Activated CD4-positive, alpha-beta T cell treated with anti-CD3 and anti-CD28 coated beads for 4 hours (primary cell): Measurements from ENCODE around the gene GPC3.
"Not testable (repeated sequence)": the region's sequence is repeated elsewhere in the genome, so short reads cannot be mapped to it uniquely, and the experiment has no call there.

Experiments used
- DNase-seq, 2 donors: peaks; one replicate each; pipeline ENCODE4 v3.0.0-alpha.2; 2020

Gene GPC3

GRCh38 chrX:133994576-133994975, 9.2 kb upstream of the GPC3 start:
- no peak for DNase-seq

DNA sequence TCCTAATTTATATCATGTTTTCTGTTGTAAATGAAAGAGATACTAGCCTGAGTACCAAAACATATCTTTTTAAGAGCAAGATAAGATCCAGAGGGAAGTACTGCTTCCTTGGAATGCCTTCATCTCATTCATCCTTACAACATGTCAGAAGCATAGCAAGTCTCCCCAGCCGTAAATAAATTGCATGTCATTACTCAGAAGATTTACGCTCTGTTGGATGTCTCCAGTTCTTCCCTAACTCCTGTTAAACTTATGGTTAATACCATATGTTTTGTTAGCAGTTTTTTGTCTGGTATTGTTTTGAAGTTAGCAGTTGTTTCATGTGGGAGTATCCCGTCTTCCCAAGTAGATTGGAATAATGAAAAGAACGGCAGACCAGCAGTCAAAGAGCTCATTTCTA, 7.5 kb upstream of the GPC3 start:
- DNase-seq, result no peak

GRCh38 chrX:133991814-133992213, 6.4 kb upstream of the GPC3 start:
- no peak for DNase-seq

- not testable (repeated sequence) for DNase-seq
Observed at GRCh38 chrX:133991057-133991456, 5.7 kb upstream of the GPC3 start.

- no peak for DNase-seq
Observed at GRCh38 chrX:133989993-133990392, 4.6 kb upstream of the GPC3 start.

DNA sequence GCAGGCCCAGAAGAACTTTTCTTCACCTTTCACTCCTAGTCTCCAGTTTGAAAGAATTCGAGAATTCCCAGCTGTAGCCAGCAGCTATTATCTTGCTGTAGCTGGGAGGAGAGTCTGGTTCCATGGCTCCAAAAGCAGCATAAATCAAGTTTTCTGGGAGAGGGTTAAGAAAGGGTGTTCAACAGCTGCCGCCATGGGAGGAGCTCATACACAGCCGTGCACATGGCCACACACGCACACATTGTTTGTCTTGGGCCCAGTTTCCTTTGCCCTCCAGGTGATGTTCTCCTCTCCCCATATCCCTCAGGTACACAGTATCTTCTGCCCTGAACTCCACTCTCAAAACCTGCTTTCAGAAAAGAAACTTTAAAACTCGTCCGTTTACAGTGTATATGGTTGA, 4.1 kb upstream of the GPC3 start:
- no peak for DNase-seq

DNA sequence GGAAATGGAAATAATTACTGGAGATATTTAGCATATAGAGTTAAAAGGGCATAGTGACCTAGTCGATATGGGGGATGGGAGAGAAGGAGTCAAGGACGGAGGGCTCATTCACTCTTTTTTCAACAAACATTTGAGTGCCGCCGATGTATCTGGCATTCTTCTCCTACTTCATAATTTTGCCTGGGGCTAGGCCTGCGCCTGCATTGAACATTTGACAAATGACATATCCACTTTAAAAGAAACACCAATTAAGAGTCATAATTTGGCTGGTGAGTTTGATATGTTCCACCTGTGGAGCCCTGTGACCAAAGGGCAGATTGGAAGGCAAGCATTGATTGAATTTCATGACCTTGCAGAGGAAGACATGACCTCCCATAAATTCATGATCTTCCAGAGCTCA, 2.6 kb upstream of the GPC3 start:
- DNase-seq, result no peak

DNA sequence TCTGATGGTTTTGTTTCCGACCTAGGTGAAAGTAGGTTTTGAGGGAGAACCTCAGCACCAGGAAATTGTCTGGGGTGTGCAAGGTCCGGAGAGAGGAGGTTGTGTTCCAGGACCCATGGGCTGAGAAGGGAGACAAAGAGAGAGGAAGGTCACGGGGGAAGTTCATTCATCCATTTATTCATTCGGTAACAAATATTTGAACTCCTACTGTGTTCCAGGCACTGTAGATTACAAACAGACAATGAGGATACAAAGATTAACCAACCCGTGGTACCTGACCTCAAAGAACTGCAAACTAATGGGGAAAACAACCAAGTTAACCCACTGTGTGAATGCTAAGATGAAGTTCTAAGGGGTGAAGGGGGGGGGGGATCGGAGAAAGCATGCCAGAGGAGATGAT, 1.8 kb upstream of the GPC3 start:
- DNase-seq, result no peak

DNA sequence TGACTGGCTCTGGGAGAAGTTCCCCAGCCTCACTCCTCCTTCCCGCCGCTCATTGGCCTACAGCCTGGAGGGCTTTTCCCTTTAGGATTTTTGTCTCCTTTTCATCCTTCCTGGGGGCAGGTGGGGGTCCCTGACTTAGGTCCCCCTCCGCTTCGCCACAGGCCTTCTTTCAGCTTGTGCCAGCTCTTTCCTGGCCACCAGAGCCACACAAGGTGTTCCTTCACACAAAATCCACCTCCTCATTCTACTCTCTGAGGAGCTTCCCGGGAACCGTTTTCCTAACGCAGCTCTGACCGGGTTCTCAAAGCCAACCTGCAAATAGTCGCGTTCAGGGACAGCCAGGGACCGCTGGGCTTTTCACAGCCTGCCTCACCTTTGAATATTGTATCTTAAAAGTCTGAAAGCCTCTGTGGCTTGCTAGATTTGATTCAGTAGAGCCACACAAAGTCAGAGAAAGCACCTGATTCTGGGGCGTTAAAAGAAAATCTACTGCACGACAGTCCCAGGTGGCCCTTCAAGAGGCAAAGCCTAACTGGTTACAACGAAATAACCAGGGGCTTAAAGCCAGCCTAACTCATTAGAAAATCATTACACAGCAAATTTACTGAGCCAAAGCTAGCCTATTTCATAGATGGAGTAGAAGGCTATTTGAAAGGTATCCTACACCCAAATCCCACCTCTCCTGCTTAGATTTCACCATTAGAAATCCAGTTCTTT, 731 bp upstream of the GPC3 start:
- no peak for DNase-seq

- no peak for DNase-seq
Observed at GRCh38 chrX:133984857-133985163, 584 bp downstream of the GPC3 start.

DNA sequence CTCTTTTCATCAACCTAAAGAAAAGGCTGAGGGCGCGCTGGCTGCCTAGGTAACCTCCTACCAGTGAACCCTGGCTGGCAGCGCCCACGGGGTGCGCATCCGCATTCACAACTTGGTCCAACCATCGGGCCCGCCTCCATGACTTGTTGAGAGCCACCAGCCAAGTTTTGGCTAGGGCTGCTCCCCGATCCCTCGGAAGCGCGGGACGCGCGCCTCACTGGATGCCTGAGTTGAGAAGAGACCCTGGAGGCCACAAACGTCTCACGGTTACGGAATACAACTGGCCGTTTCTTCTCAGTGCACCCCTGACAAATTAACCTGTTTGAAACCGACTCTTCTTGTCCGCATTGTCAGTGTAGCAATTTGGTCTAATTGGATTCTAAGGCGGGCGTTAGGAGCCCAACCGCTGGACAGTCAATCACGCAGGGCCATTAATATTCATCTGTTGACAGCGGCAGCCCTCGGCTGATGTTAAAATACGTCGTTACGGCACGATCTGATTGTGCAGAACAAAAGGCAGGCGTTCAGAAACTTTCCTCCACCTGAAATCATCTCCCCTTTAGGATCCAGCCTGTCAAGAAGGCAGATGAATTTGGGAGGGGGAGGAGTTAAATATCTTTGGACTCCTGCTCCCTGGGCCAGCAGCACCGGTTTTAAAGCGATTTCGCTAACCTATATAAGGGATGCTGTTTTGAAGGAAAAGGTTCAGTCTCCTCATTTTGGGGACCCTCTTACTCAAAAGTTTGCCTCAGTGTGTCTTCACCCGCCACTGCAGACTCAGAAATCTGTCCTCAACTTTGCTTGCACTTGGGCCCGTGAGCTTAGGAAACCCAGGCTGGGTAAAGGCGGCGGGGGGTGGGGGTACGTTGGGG, 1.2 kb downstream of the GPC3 start:
- DNase-seq, result no peak

GRCh38 chrX:133983256-133983973, 2.0 kb downstream of the GPC3 start:
- DNase-seq, result no peak

DNA sequence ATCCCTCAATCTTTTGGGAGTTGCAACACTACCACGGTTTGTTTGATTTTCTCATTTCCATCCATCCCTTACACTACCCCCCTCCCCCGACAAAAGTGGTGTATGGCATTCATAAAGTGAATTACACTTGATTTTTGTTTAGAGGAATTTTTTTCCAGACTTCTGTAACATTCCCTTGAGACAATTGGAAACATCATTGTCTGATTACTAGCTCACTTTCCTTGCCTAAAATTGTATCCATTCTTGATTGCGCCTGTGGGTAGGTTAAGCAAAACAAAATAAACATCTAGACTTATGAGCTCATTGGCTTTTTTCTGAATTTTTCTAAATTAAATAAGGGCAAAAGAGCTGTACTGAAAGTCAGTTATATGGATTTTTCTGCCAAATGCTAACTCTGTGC, 3.5 kb downstream of the GPC3 start:
- DNase-seq, result no peak

- no peak for DNase-seq
Observed at GRCh38 chrX:133980832-133981588, 4.4 kb downstream of the GPC3 start.

DNA sequence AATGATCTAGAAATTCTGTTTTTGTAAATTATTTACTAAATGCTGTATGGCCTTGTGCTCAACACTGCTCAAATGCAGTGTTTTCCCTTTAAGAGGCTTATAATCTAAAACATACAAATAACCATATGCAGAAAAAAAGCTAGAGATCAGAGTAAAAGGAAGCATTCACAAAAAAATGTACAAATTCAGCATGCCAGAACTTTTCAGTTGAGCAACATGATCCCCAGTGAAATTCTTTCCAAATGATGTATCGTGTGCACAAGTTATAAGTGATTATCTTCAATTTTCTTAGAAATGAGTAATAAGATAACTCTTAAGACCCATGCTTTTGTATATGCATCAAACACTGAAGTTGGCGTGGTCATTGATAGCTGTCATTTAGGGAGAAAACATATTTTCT, 5.0 kb downstream of the GPC3 start:
- DNase-seq, result no peak

GRCh38 chrX:133979641-133980230, 5.7 kb downstream of the GPC3 start:
- DNase-seq, result no peak

- DNase-seq, result no peak
Observed at GRCh38 chrX:133973704-133974103, 11.7 kb downstream of the GPC3 start.

DNA sequence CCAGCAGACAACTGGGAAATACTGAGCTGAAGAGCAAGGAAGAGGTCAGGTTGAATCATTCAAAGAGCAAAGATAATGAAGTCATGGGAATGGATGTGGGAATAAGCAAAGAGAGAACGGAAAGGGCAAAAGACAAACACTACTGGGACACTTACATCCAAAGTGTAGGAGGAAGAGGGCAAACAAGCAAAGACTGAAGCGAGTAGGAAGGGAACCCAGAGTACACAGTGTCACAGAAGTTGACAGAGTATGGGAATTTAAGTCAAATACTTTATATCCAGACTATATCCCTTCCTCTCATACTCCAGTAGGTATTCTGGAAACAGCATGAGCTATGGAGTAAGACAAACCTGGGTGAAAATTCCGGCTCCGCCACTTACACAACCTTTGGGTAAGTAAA, 12.5 kb downstream of the GPC3 start:
- no peak for DNase-seq

DNA sequence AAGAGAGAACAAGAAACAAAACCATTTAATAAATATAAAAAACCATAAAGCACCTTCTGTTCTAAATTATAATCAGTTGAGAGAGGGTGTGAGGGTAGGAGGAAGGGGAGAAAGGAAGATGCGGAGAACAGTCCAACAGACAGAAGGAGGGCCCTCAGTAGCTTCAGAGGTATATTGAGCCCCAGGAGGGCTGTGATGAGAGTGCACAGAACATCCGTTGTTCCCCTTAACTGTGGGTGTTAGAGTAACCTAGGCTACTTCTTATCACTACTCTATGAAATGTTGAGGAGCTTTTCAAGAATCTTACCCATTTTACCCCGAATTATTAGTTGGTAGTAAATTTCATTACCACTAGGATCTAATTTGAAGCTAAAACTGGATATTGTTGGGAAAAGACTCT, 13.8 kb downstream of the GPC3 start:
- no peak for DNase-seq

GRCh38 chrX:133970076-133970475, 15.3 kb downstream of the GPC3 start:
- no peak for DNase-seq

- no peak for DNase-seq
Observed at GRCh38 chrX:133969191-133969590, 16.2 kb downstream of the GPC3 start.

- DNase-seq, result no peak
Observed at GRCh38 chrX:133968109-133968508, 17.3 kb downstream of the GPC3 start.

- no peak for DNase-seq
Observed at GRCh38 chrX:133966199-133966598, 19.2 kb downstream of the GPC3 start.
